ENCODE results near the gene PIEZO2. TPM values are rescaled to one million over a fixed set of nuclear protein-coding genes. Genes with fewer than 3 reads are reported as not detected.

Gene PIEZO2
- polyA plus RNA-seq, 1 donor (not counting 4 experiments of a cell fraction or from before 2014, with no cell fraction given): not detected

DNA sequence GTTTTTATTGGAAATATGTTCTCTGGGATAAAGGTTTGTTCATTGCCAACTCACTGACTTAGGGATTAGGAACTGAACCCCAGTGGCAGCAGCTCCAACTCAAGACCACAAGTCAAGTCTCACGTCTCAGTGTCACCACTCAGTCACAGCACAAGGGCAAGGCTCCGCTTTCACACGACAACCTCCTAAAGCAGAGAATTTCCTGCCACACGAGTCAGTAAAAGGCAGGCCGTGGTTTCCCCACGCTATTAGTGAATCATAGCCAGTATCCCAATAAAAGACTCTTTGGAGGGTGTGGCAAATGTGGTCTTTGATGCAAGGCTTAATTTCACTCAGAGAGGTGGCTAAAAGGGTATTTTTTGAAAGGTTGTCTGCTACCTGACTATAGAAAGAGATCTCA lies 57.6 kb downstream of the PIEZO2 start:
- FAIRE-seq (no peak), DNase-seq (ENCODE audit: low read depth, low spot score) (no peak)
- no peaks in the 10 kb centered on the region for H3K36me3 ChIP-seq (ENCODE audit: control insufficient read depth in 2 of 2, extremely low read depth in 1 of 2, insufficient read depth in 2 of 2, low read length in 2 of 2)
- H3K27ac ChIP-seq (ENCODE audit: control insufficient read depth, insufficient read depth, low read length): no peak overlapping the region
- H3K79me2 ChIP-seq (ENCODE audit: control insufficient read depth, insufficient read depth, low read length): no peaks in the 10 kb centered on the region
- H3K9me1 ChIP-seq (ENCODE audit: control insufficient read depth, extremely low read depth, insufficient read depth, low read length): no peaks in the 10 kb centered on the region
- no peaks in the 10 kb centered on the region for H3K27me3 ChIP-seq (ENCODE audit: control insufficient read depth, extremely low read depth, insufficient read depth, low read length)
- no peaks in the 10 kb centered on the region for H3K9me3 ChIP-seq (ENCODE audit: control insufficient read depth, low read depth, low read length)
- TF ChIP-seq, protein P1, sequence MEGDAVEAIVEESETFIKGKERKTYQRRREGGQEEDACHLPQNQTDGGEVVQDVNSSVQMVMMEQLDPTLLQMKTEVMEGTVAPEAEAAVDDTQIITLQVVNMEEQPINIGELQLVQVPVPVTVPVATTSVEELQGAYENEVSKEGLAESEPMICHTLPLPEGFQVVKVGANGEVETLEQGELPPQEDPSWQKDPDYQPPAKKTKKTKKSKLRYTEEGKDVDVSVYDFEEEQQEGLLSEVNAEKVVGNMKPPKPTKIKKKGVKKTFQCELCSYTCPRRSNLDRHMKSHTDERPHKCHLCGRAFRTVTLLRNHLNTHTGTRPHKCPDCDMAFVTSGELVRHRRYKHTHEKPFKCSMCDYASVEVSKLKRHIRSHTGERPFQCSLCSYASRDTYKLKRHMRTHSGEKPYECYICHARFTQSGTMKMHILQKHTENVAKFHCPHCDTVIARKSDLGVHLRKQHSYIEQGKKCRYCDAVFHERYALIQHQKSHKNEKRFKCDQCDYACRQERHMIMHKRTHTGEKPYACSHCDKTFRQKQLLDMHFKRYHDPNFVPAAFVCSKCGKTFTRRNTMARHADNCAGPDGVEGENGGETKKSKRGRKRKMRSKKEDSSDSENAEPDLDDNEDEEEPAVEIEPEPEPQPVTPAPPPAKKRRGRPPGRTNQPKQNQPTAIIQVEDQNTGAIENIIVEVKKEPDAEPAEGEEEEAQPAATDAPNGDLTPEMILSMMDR (optimal IDR thresholded peaks at IDR 0.05 in 1 of 3, IDR thresholded peaks at IDR 0.05 in 1 of 3, conservative IDR thresholded peaks at IDR 0.05 in 1 of 3; ENCODE audit: extremely low read depth in 1 of 3, insufficient read depth in 2 of 3, low read length in 3 of 3): no peak
- no peak for TF ChIP-seq EZH2 (IDR thresholded peaks at IDR 0.05; ENCODE audit: low read length)
- no peak overlapping the region for H3K9ac ChIP-seq (ENCODE audit: control insufficient read depth, extremely low read depth, insufficient read depth, low read length)
- H3K4me2 ChIP-seq (ENCODE audit: control insufficient read depth, extremely low read depth, insufficient read depth, low read depth, low read length): no peak overlapping the region
- H3K4me1 ChIP-seq (ENCODE audit: control insufficient read depth, extremely low read depth, insufficient read depth, low read length): no peaks in the 10 kb centered on the region
- no peak overlapping the region for H2AFZ ChIP-seq (ENCODE audit: control insufficient read depth, low read length)
- dilution Hi-C loops (cut with MboI; ENCODE audit: extremely low pct_ligation_motif_present, low sequenced_read_pairs): no loop called here
- no peak overlapping the region for H3K4me3 ChIP-seq (ENCODE audit: control insufficient read depth in 2 of 3, extremely low read depth in 1 of 3, insufficient read depth in 2 of 3, low read depth in 1 of 3, low read length in 3 of 3)
- H4K20me1 ChIP-seq (ENCODE audit: control insufficient read depth, extremely low read depth, insufficient read depth, low read length): no peaks in the 10 kb centered on the region

DNA sequence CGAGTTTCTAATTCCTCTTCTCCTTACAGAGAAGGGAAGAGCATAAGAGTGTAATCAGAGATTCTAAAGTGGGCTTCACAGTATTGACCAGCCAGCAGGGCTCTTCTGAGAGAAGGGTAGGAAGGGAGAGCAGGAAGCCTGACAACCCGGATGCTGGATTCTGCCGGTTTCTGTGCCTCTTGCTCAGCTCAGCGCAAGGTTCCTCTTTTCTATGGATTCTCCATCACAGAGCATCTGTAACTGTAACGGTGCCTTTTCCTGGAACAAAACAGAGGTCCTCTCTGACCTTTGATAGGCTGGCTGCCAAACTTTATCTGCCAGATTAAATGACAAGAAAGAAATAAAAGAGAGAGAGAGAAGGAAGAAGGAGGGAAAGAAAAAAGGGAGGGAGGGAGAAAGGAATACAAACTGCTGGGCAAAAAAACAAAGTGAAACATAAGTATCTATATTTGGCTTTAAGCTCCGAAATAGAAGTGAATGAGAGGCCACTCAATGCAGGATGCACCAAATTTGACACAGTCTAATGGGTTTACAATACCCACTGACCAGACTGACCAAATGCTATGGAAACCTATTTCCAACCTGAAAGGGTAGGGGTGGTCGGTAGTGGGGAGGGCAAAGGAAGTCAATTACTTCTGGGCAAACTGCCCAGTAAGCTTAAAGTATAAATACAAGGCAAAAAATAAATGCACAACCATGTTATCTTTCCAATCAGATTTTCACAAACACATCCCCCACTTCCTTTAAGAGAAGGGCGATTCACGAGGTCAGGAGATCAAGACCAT lies 59.2 kb downstream of the PIEZO2 start:
- DNase-seq (ENCODE audit: low read depth, low spot score) (no peak), FAIRE-seq (no peak)
- Histone ChIP-seq H3K9me3 (ENCODE audit: control insufficient read depth, low read depth, low read length) (no peaks in the 10 kb centered on the region), H3K9ac (ENCODE audit: control insufficient read depth, extremely low read depth, insufficient read depth, low read length) (no peak overlapping the region), H3K4me2 (ENCODE audit: control insufficient read depth, extremely low read depth, insufficient read depth, low read depth, low read length) (no peak overlapping the region), H4K20me1 (ENCODE audit: control insufficient read depth, extremely low read depth, insufficient read depth, low read length) (no peaks in the 10 kb centered on the region), H3K4me1 (ENCODE audit: control insufficient read depth, extremely low read depth, insufficient read depth, low read length) (no peaks in the 10 kb centered on the region), H3K79me2 (ENCODE audit: control insufficient read depth, insufficient read depth, low read length) (no peaks in the 10 kb centered on the region), H3K27ac (ENCODE audit: control insufficient read depth, insufficient read depth, low read length) (no peak overlapping the region), H2AFZ (ENCODE audit: control insufficient read depth, low read length) (no peak overlapping the region), H3K36me3 (ENCODE audit: control insufficient read depth in 2 of 2, extremely low read depth in 1 of 2, insufficient read depth in 2 of 2, low read length in 2 of 2) (no peaks in the 10 kb centered on the region), H3K4me3 (ENCODE audit: control insufficient read depth in 2 of 3, extremely low read depth in 1 of 3, insufficient read depth in 2 of 3, low read depth in 1 of 3, low read length in 3 of 3) (no peak overlapping the region), H3K9me1 (ENCODE audit: control insufficient read depth, extremely low read depth, insufficient read depth, low read length) (no peaks in the 10 kb centered on the region), H3K27me3 (ENCODE audit: control insufficient read depth, extremely low read depth, insufficient read depth, low read length) (no peaks in the 10 kb centered on the region)
- dilution Hi-C loops (cut with MboI; ENCODE audit: extremely low pct_ligation_motif_present, low sequenced_read_pairs): no loop called here
- TF ChIP-seq EZH2 (IDR thresholded peaks at IDR 0.05; ENCODE audit: low read length): no peak
- TF ChIP-seq, protein P1 (optimal IDR thresholded peaks at IDR 0.05 in 1 of 3, IDR thresholded peaks at IDR 0.05 in 1 of 3, conservative IDR thresholded peaks at IDR 0.05 in 1 of 3; ENCODE audit: extremely low read depth in 1 of 3, insufficient read depth in 2 of 3, low read length in 3 of 3): no peak

Measured in keratinocyte (primary cell).